ENCODE results near the gene C8G.

Gene C8G

GRCh38 chr9:136960212-136960937 lies 15.3 kb downstream of the C8G start:
- TF ChIP-seq EGR1 (IDR thresholded peaks at IDR 0.05) (no peak), YY1 (IDR thresholded peaks at IDR 0.05; ENCODE audit: low read depth) (no peak), REST (IDR thresholded peaks at IDR 0.05; ENCODE audit: low read depth) (no peak), NFIC (IDR thresholded peaks at IDR 0.05) (no peak), MAX (IDR thresholded peaks at IDR 0.05) (no peak), RAD21 (IDR thresholded peaks at IDR 0.05; ENCODE audit: low read depth) (no peak), TAF1 (IDR thresholded peaks at IDR 0.05; ENCODE audit: low read depth) (no peak), USF1 (IDR thresholded peaks at IDR 0.05) (no peak), EP300 (IDR thresholded peaks at IDR 0.05; ENCODE audit: borderline replicate concordance) (no peak), TEAD4 (IDR thresholded peaks at IDR 0.05) (no peak), TCF12 (IDR thresholded peaks at IDR 0.05; ENCODE audit: low read depth) (no peak), CEBPB (IDR thresholded peaks at IDR 0.05) (no peak)

- no peak for TF ChIP-seq TAF1 (IDR thresholded peaks at IDR 0.05; ENCODE audit: low read depth)
- TF ChIP-seq MAX (IDR thresholded peaks at IDR 0.05), result no peak
- no peak for TF ChIP-seq CEBPB (IDR thresholded peaks at IDR 0.05)
- TF ChIP-seq EP300 (IDR thresholded peaks at IDR 0.05; ENCODE audit: borderline replicate concordance), result no peak
- no peak for TF ChIP-seq RAD21 (IDR thresholded peaks at IDR 0.05; ENCODE audit: low read depth)
- TF ChIP-seq FOXM1 (IDR thresholded peaks at IDR 0.05; ENCODE audit: borderline replicate concordance, low read depth), result no peak
- no peak for TF ChIP-seq TCF12 (IDR thresholded peaks at IDR 0.05; ENCODE audit: low read depth)
- TF ChIP-seq YY1 (IDR thresholded peaks at IDR 0.05; ENCODE audit: low read depth), result no peak
- TF ChIP-seq EGR1 (IDR thresholded peaks at IDR 0.05), result no peak
Observed at GRCh38 chr9:136960938-136961275, 15.9 kb downstream of the C8G start.

- no peak for TF ChIP-seq USF1 (IDR thresholded peaks at IDR 0.05)
- TF ChIP-seq YY1 (IDR thresholded peaks at IDR 0.05; ENCODE audit: low read depth), result no peak
- no peak for TF ChIP-seq MAX (IDR thresholded peaks at IDR 0.05)
- TF ChIP-seq NFIC (IDR thresholded peaks at IDR 0.05), result no peak
- TF ChIP-seq EP300 (IDR thresholded peaks at IDR 0.05; ENCODE audit: borderline replicate concordance), result no peak
- TF ChIP-seq CEBPB (IDR thresholded peaks at IDR 0.05), result no peak
- TF ChIP-seq RAD21 (IDR thresholded peaks at IDR 0.05; ENCODE audit: low read depth), result no peak
- TF ChIP-seq CREB1 (IDR thresholded peaks at IDR 0.05; ENCODE audit: low read depth), result no peak
- TF ChIP-seq ZBTB7A (IDR thresholded peaks at IDR 0.05; ENCODE audit: low read depth), result no peak
- TF ChIP-seq REST (IDR thresholded peaks at IDR 0.05; ENCODE audit: low read depth), result no peak
- no peak for TF ChIP-seq FOXM1 (IDR thresholded peaks at IDR 0.05; ENCODE audit: borderline replicate concordance, low read depth)
- TF ChIP-seq TAF1 (IDR thresholded peaks at IDR 0.05; ENCODE audit: low read depth), result no peak
- no peak for TF ChIP-seq TEAD4 (IDR thresholded peaks at IDR 0.05)
- no peak for TF ChIP-seq EGR1 (IDR thresholded peaks at IDR 0.05)
- no peak for TF ChIP-seq TCF12 (IDR thresholded peaks at IDR 0.05; ENCODE audit: low read depth)
Observed at GRCh38 chr9:136961279-136962065, 16.4 kb downstream of the C8G start.

GRCh38 chr9:136962163-136962562 lies 17.1 kb downstream of the C8G start:
- no peak for TF ChIP-seq TAF1 (IDR thresholded peaks at IDR 0.05; ENCODE audit: low read depth)
- TF ChIP-seq EGR1 (IDR thresholded peaks at IDR 0.05), result no peak
- no peak for TF ChIP-seq ZBTB7A (IDR thresholded peaks at IDR 0.05; ENCODE audit: low read depth)
- no peak for TF ChIP-seq TEAD4 (IDR thresholded peaks at IDR 0.05)

GRCh38 chr9:136962701-136963248 lies 17.7 kb downstream of the C8G start:
- TF ChIP-seq CEBPB (IDR thresholded peaks at IDR 0.05) (no peak), YY1 (IDR thresholded peaks at IDR 0.05; ENCODE audit: low read depth) (no peak), USF1 (IDR thresholded peaks at IDR 0.05) (no peak), FOXM1 (IDR thresholded peaks at IDR 0.05; ENCODE audit: borderline replicate concordance, low read depth) (no peak), MAX (IDR thresholded peaks at IDR 0.05) (no peak), CREB1 (IDR thresholded peaks at IDR 0.05; ENCODE audit: low read depth) (no peak), TCF12 (IDR thresholded peaks at IDR 0.05; ENCODE audit: low read depth) (no peak), REST (IDR thresholded peaks at IDR 0.05; ENCODE audit: low read depth) (no peak), EGR1 (IDR thresholded peaks at IDR 0.05) (no peak), EP300 (IDR thresholded peaks at IDR 0.05; ENCODE audit: borderline replicate concordance) (no peak), TAF1 (IDR thresholded peaks at IDR 0.05; ENCODE audit: low read depth) (no peak), RAD21 (IDR thresholded peaks at IDR 0.05; ENCODE audit: low read depth) (no peak)

All from Ishikawa (cell line).